HG03095 (cell line): ENCODE results near the gene REG3G.
"Not testable (repeated sequence)": the region's sequence is repeated elsewhere in the genome, so short reads cannot be mapped to it uniquely, and the experiment has no call there.

Source experiments
- ATAC-seq: cut with Tn5 transposase; IDR thresholded peaks from one replicate; pipeline ENCODE4 v1.9.1; 2021; ENCODE audit warnings: moderate library complexity; ENCODE audit not compliant: unreplicated experiment

REG3G gene

DNA sequence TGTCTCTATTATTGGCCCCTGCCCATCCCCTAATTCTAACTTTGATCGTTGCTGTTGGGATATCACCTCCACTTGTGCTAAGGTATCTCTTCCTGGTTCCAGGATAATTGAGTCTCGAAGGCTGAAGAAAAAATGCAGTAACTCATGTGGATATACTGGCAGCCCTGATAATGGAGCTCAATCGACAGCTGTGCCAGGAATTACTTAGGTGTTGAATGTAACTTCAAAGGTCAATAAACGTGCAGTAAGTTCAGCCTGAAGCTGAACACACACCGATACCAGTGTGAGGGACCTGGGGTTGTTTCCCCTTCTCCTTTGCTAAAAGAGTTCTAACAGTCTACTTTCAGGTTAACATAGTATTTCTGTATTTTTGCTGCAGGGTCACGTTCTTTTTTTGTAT is 11.9 kb upstream of the REG3G start:
- ATAC-seq: no peak

DNA sequence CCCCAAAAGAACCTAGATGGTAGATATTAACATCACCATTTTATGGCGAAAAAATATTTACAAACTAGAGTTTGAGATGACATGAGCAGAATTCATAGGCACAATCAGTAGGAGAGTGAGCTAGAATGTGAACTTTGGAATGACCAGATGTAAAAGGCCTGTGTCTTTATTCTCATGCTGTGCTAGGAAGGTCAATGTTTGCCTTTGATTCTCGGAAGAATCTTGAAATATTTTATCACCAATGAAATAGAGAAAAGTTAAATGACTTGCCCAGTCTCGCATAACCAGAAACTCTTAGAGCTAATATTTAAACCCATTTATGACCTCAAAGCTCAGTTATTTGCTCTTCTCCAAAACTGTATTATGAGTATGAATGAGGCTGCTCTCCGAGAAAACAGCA is 9.2 kb upstream of the REG3G start:
- no peak for ATAC-seq

DNA sequence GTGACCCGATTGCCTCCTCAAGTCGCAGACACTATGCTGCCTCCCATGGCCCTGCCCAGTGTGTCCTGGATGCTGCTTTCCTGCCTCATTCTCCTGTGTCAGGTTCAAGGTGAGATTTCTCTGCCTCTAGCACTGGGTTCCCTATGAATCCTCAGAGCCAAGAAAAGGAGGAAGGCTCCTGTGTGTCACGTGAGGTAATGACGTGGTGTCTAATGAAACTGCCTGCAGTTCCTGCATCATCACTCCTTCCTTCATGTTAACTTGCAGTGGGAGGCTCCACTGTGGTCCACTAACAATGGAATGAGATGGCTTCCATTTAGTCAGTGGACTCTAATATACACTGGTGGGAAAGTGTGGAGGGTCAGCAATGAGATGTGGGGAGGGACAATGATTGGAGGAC is 559 bp downstream of the REG3G start:
- ATAC-seq: no peak

DNA sequence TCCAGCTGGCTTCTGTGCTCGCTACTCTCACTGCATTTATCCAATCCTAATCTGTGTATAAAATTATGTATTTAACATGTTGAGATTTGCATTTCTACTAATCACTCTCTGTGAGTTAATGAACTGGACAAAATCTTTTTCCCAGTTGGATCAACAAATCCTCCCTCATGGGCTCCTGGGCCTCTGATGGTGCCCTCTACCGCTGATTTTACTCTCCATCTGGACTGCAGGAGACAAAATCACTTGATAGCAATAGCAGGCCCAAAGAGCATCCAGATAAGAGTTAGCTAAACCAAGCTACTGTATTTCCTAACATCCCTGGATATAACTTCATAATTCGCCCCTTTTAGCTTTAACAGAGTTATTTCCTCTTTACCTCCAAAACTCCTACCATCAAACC is 14.4 kb downstream of the REG3G start:
- no peak for ATAC-seq

DNA sequence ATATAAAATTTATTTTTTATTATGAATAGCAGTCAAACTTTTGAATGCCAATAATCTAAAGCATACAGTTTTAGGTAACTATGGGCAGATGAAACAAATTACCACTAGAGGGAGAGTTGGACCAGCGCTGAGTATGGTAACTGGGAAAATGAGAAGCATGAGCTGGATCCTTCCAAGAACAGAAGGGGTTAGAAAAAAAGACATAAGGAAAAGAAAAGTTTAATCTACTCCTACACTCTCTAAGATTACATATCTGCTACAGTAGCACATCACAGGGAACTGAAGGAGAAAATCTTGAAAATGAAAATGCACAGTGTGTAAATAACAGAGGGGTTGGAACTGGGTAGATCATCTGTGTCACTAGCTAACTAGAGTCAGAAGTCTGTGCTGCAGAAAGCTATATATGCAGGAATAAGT is 15.5 kb downstream of the REG3G start:
- no peak for ATAC-seq

DNA sequence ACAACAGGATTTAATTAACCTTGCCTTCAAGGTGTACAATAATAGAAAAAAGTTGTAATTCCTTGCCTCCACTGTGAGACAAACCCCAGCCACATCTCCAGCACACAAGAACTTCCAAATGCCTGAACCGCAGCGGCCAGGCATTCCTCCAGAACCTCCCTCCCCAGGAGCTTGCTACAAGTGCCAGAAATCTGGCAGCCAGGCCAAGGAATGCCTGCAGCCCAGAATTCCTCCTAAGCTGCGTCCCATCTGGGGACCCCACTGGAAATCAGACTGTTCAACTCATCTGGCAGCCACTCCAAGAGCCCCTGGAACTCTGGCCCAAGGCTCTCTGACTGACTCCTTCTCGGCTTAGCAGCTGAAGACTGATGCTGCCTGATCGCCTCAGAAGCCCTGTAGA is 28.0 kb downstream of the REG3G start:
- not testable (repeated sequence) for ATAC-seq

DNA sequence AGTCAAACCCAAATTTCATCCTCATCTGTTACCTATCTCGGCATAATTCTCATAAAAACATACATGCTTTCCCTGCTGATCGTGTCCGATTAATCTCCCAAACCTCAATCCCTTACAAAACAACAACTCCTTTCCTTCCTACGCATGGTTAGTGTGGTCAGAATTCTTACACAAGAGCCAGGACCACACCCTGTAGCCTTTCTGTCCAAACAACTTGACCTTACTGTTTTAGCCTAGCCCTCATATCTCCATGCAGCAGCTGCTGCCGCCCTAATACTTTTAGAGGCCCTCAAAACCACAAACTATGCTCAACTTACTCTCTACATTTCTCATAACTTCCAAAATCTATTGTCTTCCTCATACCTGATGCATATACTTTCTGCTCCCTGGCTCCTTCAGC is 29.3 kb downstream of the REG3G start:
- not testable (repeated sequence) for ATAC-seq

DNA sequence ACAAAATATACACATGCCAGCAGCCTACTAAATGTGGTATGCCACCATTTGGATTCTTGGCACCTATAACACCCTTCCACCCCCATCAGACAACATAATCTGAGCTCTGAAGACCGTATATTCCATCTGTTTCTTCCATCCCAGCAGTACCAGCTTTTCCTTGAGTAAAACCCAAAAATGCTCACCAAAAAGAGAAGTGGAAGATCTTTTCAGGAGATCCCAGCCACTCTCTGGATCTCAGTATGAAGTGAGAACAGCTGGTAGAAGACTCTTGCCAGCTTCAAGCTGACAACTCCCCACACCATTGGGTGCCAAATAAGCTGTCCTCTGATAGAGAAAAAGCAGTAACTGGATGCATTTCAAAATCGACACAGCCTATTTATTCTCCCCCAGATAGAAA is 39.7 kb downstream of the REG3G start:
- ATAC-seq: no peak

DNA sequence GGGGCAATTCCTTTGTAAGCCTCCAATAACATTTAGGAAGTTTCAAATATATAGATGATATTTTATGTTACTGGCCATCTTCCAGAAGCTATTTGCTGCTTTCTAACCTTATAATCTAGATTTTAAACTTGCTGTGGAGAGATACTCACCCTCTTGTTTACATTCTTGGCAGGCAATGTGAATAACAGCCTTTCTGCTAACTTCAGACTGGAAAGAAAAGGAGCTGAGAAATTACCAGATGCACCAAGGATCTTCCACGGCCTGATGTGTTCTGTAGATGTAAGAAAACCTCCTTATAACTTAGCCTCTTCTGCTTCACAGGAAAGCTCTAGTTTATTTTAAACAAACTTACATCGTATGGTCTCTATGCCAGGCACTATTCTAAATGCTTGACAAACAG is 45.6 kb downstream of the REG3G start:
- no peak for ATAC-seq
